AG04449 (cell line): Measurements from ENCODE around the gene PDGFD.

Source experiments
- CTCF ChIA-PET: fragments of 350-600 bp; formaldehyde crosslinking; extraction: SDS; loops from one replicate; lab custom pipeline; 2021; ENCODE audit warnings: antibody characterized with exemption; lab: Yijun Ruan, JAX
- POLR2A ChIA-PET: fragments of 400-600, 350-600 bp; formaldehyde crosslinking; extraction: SDS; loops from one replicate; lab custom pipeline; 2020; ENCODE audit warnings: antibody characterized with exemption, inconsistent platforms; lab: Yijun Ruan, JAX
- DNase-seq: peaks from one replicate; pipeline ENCODE4 v3.0.0-alpha.2; 2010; ENCODE audit warnings: low read depth, low spot score
- H3K4me3 ChIP-seq: 2 replicates; pipeline ENCODE4 v1.5.1; 2011; ENCODE audit warnings: low read depth, mild to moderate bottlenecking, control low read depth, low read length
- CTCF ChIP-seq: IDR thresholded peaks from one replicate; pipeline ENCODE4 v1.5.1; 2011; ENCODE audit warnings: mild to moderate bottlenecking, moderate library complexity, low read length, control low read depth, inconsistent platforms; ENCODE audit not compliant: insufficient read depth; ENCODE audit errors: missing control alignments

PDGFD gene

GRCh38 chr11:104136861-104137260, 27.1 kb downstream of the PDGFD start:
- ChIA-PET CTCF (interaction anchor here (0.8 kb wide), 1 partner anchor 11 kb away, joined by 3 read pairs; no protein-coding TSS in a partner anchor), POLR2A (no interaction called here)
- DNase-seq = no peak
- no peak for TF ChIP-seq CTCF
- no peak overlapping the region for H3K4me3 ChIP-seq

- POLR2A ChIA-PET = no interaction called here
- TF ChIP-seq CTCF = no peak
- DNase-seq = no peak
- CTCF ChIA-PET = no interaction called here
- H3K4me3 ChIP-seq = no peak overlapping the region
These were observed 29.2 kb downstream of the PDGFD start for GRCh38 chr11:104134745-104135144.

- H3K4me3 ChIP-seq = no peak overlapping the region
- ChIA-PET POLR2A (no interaction called here), CTCF (no interaction called here)
- DNase-seq = no peak
- TF ChIP-seq CTCF = no peak
These were observed 33.8 kb downstream of the PDGFD start for GRCh38 chr11:104130161-104130560.

GRCh38 chr11:104129145-104129544, 34.8 kb downstream of the PDGFD start:
- no peak overlapping the region for H3K4me3 ChIP-seq
- POLR2A ChIA-PET = no interaction called here
- TF ChIP-seq CTCF = no peak
- CTCF ChIA-PET = no interaction called here
- DNase-seq = no peak

GRCh38 chr11:104127828-104128227, 36.1 kb downstream of the PDGFD start:
- CTCF ChIA-PET = no interaction called here
- DNase-seq = no peak

GRCh38 chr11:104126464-104126863, 37.5 kb downstream of the PDGFD start:
- POLR2A ChIA-PET = no interaction called here
- CTCF ChIA-PET = no interaction called here
- no peak for TF ChIP-seq CTCF

More at GRCh38 chr11:104127828-104128227, 36.1 kb downstream of the PDGFD start:
- no peak overlapping the region for H3K4me3 ChIP-seq
- TF ChIP-seq CTCF = no peak
- POLR2A ChIA-PET = no interaction called here

GRCh38 chr11:104124979-104125378, 39.0 kb downstream of the PDGFD start:
- no peak overlapping the region for H3K4me3 ChIP-seq

More at GRCh38 chr11:104126464-104126863, 37.5 kb downstream of the PDGFD start:
- DNase-seq = no peak
- no peak overlapping the region for H3K4me3 ChIP-seq

More at GRCh38 chr11:104124979-104125378, 39.0 kb downstream of the PDGFD start:
- DNase-seq = no peak
- POLR2A ChIA-PET = no interaction called here
- no peak for TF ChIP-seq CTCF
- CTCF ChIA-PET = no interaction called here
